GM18951 (cell line): ENCODE results near the gene HCAR3.
"Not testable (repeated sequence)": the region's sequence is repeated elsewhere in the genome, so short reads cannot be mapped to it uniquely, and the experiment has no call there.

ENCODE experiments used
- POLR2A ChIP-seq: IDR thresholded peaks from 4 replicates; pipeline ENCODE4 v1.6.1; 2011; ENCODE audit warnings: mild to moderate bottlenecking; ENCODE audit not compliant: insufficient read length, insufficient read depth; ENCODE audit errors: extremely low read depth
- in situ Hi-C: fragments of 300-500 bp; cut with MboI; formaldehyde crosslinking; loops from one replicate; pipeline ENCODE4 v1.12.0; 2022; ENCODE audit warnings: low sequenced_read_pairs, mixed read lengths, inconsistent platforms; ENCODE audit not compliant: unreplicated experiment

HCAR3 gene

DNA sequence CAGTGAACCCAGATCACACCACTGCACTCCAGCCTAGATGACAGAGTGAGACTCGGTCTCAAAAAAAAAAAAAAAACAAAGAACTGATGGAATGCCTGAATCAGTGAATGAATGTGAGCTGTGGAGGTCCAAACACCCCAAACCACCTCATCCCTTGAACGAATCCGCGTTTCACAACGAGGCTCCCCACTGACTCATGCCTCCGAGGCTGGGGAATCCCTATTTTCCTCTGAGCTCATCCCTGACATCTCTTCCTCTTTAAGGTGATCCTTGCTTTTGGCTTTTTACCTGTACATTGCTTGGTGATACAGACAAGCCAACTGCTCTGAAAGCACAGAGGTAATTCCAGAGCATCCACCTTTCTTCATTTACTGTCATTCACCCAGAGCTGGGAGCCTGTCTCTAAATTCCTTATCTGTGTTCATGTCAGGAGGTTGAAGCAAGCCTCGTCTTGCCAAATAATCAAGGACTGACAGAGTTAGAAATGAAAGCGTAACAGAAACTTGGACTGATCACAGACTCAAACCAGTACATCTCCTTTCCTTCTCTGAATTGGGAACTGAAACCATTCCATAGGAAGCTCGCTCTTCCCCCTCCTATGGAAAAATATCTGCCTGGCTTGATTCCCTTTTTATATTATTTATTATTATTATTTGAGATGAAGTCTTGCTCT is 16.4 kb downstream of the HCAR3 start:
- in situ Hi-C loops: not testable (repeated sequence)

DNA sequence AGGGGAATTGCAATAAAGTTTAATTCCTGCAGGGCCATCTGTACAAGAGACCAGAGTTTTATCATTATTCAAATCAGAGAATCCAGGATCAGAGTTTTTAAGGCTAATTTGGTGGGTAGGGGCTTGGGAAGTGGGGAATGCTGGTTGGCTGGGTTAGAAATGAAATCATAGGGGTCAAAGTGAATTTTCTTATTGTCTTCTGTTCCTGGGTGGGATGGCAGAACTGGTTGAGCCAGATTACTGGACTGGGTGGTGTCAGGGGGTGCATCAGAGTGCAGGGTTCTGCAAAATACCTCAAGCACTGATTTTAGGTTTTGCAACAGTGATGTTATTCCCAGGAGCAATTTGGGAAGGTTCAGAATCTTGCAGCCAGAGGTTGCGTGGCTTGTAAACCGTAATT is 19.7 kb downstream of the HCAR3 start:
- in situ Hi-C loops: not testable (repeated sequence)

GRCh38 chr12:122691566-122691965 is 25.0 kb downstream of the HCAR3 start:
- in situ Hi-C loops: no loop called here
- no peak for TF ChIP-seq POLR2A

DNA sequence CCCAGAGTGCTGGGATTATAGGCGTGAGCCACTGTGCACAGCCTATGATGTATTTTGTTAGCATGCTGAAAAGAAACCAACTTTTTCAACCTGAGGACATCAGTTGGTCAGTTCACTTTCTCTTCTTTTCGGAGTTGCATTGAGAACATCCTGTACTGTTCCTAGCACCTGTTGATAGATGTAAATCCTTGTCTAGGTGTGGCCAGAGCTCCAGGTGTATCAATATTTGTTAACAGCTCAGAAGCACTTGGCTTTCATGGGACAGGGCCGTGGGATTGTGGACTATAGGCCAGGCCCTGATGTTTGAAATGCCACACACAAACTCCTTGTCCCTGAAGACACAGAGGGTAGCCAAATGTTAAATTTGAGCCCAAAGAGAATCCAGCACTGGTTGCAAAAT is 28.3 kb downstream of the HCAR3 start:
- no peak for TF ChIP-seq POLR2A
- in situ Hi-C loops: no loop called here

- in situ Hi-C loops: no loop called here
- no peak for TF ChIP-seq POLR2A
Observed at GRCh38 chr12:122687086-122687485, 29.5 kb downstream of the HCAR3 start.

DNA sequence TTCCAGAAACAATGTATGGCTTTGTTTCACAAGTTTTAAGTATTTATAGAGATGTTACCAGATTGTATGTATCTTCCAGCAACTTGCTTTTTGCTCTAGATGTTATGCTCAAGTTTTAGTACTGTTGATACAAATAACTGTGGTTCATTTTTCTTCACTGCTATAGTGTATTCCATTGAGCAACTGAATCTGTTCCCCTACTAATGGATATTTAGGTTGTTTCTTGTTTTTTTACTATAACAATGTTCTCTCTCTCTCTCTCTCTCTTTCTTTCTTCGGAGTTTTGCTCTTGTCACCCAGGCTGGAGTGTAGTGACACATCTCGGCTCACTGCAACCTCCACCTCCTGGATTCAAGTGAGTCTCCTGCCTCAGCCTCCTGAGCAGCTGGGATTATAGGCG is 30.1 kb downstream of the HCAR3 start:
- in situ Hi-C loops: no loop called here
- TF ChIP-seq POLR2A: no peak

DNA sequence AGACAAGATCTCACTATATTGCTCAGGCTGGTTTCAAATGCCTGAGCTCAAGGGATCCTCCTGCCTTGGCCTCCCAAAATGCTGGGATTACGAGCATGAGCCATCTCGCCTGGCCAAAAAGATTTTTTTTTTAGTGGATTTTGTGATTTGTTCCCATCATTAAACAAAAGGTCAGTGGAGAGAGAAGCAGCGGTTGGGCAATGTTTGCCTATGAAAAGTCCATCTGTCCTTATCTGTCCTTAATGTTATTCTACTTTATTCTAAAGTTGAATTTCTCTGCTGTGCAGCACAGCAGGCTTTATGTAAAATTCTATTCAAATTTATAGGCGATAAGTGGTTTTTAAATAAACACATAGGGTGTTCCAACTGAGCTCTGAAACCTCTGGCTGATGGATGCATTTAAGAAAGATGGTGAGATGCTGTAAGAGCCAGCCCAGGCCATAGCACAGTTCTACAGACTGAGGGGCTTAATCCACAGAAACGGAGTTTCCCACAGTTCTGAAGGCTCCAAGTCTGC is 32.3 kb downstream of the HCAR3 start:
- in situ Hi-C loops: no loop called here
- TF ChIP-seq POLR2A: no peak

DNA sequence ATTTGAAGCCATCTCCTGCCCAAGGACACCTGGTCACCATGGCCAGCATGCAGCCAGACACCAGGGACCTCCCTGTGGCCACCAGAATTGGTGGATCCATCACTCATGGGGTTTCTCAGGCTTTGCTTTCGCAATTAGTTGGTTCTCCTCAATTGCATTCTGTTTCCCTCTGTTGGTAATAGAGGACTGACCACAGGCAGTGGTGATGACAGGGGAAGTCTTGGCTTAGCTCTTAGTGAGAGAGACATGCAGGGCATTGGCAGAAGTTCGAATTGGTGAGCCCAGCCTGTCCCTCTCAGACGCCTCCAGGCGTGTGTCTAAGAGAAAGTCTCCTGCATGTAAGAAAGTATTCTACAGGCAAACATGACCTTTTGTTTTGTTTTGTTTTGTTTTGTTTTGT is 34.8 kb downstream of the HCAR3 start:
- in situ Hi-C loops: no loop called here
- no peak for TF ChIP-seq POLR2A

- in situ Hi-C loops: not testable (repeated sequence)
Observed at GRCh38 chr12:122680989-122681388, 35.6 kb downstream of the HCAR3 start.

GRCh38 chr12:122676781-122677180 is 39.8 kb downstream of the HCAR3 start:
- in situ Hi-C loops: not testable (repeated sequence)

DNA sequence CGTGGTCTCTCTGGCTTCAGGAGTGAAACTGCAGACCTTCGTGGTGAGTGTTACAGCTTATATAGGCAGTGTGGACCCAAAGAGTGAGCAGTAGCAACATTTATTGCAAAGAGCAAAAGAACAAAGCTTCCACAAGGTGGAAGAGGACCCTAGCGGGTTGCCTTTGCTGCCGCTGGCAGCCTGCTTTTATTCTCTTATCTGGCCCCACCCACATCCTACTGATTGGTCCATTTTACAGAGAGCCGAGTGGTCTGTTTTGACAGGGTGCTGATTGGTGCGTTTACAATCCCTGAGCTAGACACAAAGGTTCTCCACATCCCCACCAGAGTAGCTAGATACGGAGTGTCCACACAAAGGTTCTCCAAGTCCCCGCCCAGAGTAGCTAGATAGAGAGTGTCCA is 40.6 kb downstream of the HCAR3 start:
- in situ Hi-C loops: not testable (repeated sequence)

- in situ Hi-C loops: no loop called here
- TF ChIP-seq POLR2A: no peak
Observed at GRCh38 chr12:122672515-122672914, 44.1 kb downstream of the HCAR3 start.

DNA sequence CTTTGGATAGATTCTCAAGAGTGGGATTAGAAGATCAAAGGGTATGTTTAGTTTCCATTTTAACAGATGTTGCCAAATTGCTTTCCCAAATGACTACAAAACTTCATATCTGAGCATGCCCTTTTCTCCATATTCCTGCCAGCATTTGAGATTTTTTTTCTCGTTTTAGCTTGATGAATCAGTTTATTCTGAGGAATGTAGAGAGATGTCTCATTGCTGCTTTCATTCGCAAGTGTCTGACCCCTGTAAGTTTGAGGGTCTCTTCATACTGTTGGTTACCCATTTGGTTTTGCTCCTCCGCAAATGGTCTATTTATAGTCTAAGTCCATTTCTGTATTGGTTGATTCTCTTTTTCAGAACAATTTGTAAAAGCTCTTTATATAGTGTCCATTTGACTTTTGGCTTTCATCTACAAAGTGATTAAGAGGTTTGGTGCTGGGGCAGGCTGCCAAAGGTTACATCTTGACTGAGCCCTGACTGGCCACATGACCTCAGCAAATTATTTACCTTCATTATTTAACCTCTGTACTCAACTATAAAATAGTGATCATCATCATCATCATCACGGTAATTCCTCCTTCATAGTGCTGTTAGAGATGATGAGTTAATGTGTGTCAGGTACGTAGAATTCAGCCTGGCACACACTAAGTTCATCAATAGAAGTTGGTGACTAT is 47.1 kb downstream of the HCAR3 start:
- in situ Hi-C loops: no loop called here
- no peak for TF ChIP-seq POLR2A

DNA sequence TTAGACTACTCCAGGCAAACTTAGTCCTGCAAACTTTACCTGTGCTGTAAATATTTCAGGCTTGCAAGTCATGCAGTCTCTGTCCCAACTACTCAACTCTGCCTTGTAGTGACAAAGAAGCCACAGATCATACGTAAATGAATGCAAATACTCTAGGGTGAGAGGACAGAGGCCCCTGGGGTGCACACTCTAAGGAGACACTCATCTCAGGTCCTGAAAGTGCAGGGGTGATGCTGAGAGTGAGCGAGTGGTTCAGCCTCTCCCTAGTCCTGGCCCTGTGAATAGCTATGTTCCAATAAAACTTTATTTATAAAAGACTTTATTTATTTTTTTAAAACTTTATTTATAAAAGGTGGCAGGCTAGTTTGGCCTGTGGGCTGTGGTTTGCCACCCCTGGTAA is 48.3 kb downstream of the HCAR3 start:
- TF ChIP-seq POLR2A: no peak
- in situ Hi-C loops: no loop called here

GRCh38 chr12:122665759-122666158 is 50.9 kb downstream of the HCAR3 start:
- in situ Hi-C loops: no loop called here
- no peak for TF ChIP-seq POLR2A
